HG02678 (cell line): ENCODE results near the gene TMEM179B.
"Not testable (repeated sequence)": the region's sequence is repeated elsewhere in the genome, so short reads cannot be mapped to it uniquely, and the experiment has no call there.

Experiments
- ATAC-seq: cut with Tn5 transposase; IDR thresholded peaks from one replicate; pipeline ENCODE4 v1.9.1; 2021; ENCODE audit warnings: mild to moderate bottlenecking, moderate library complexity; ENCODE audit not compliant: unreplicated experiment

Gene TMEM179B

GRCh38 chr11:62788991-62789390, 1.8 kb downstream of the TMEM179B start:
- ATAC-seq = no peak

- no peak for ATAC-seq
Measured at GRCh38 chr11:62789576-62789975, 2.4 kb downstream of the TMEM179B start.

GRCh38 chr11:62791501-62792201, 4.4 kb downstream of the TMEM179B start, which contains the start of gene TMEM223:
Gene TMEM223, minus strand, starts transcription at chr11:62792006. Its CDS starts 12 bp downstream, at chr11:62791994.
- ATAC-seq = peak; percentile 71

- peak; percentile 2 for ATAC-seq
Measured at GRCh38 chr11:62792202-62792575, 5.0 kb downstream of the TMEM179B start.

- ATAC-seq = no peak
Measured at GRCh38 chr11:62794201-62794775, 7.1 kb downstream of the TMEM179B start.

- ATAC-seq = no peak
Measured at GRCh38 chr11:62796281-62796680, 9.1 kb downstream of the TMEM179B start.

- ATAC-seq = no peak
Measured at GRCh38 chr11:62799486-62799885, 12.3 kb downstream of the TMEM179B start.

- ATAC-seq = no peak
Measured at GRCh38 chr11:62801071-62801470, 13.9 kb downstream of the TMEM179B start.

- ATAC-seq = peak; percentile 3
Measured at GRCh38 chr11:62804310-62805075, 17.3 kb downstream of the TMEM179B start.

GRCh38 chr11:62805076-62805892, 18.1 kb downstream of the TMEM179B start, which contains the start of gene NXF1:
Gene NXF1, minus strand, starts transcription at chr11:62805440. Its CDS starts 84 bp downstream, at chr11:62805356.
- ATAC-seq = peak; percentile 87

GRCh38 chr11:62805961-62806441, 18.8 kb downstream of the TMEM179B start:
- ATAC-seq = no peak

- no peak for ATAC-seq
Measured at GRCh38 chr11:62806611-62807121, 19.5 kb downstream of the TMEM179B start.

- ATAC-seq = no peak
Measured at GRCh38 chr11:62810748-62811147, 23.5 kb downstream of the TMEM179B start.

- ATAC-seq = no peak
Measured at GRCh38 chr11:62811659-62812058, 24.5 kb downstream of the TMEM179B start.

GRCh38 chr11:62816557-62816956, 29.4 kb downstream of the TMEM179B start:
- ATAC-seq = no peak

- no peak for ATAC-seq
Measured at GRCh38 chr11:62817129-62817528, 29.9 kb downstream of the TMEM179B start.

- no peak for ATAC-seq
Measured at GRCh38 chr11:62823677-62824076, 36.5 kb downstream of the TMEM179B start.

- not testable (repeated sequence) for ATAC-seq
Measured at GRCh38 chr11:62828130-62828529, 40.9 kb downstream of the TMEM179B start.

GRCh38 chr11:62830904-62831519, 43.8 kb downstream of the TMEM179B start:
- ATAC-seq = no peak
